ENCODE data around the gene PXDN. TPM values are rescaled to one million over a fixed set of nuclear protein-coding genes. Genes with fewer than 3 reads are reported as not detected.
A peak's percentile ranks its signal among the peaks of the same experiment; 100 is the strongest.

The PXDN gene
- total RNA-seq, 1 experiment from 2014 or later = 146 TPM

GRCh38 chr2:1591978-1592907 lies 152.1 kb downstream of the PXDN start (continued):
- TF ChIP-seq HMGXB4 (CRISPR knock-in tag; IDR thresholded peaks at IDR 0.05) = peak; percentile 90; the same call in 1 of the 2 replicates
- TF ChIP-seq SMAD4 (CRISPR knock-in tag; IDR thresholded peaks at IDR 0.05) = no peak
- TF ChIP-seq MLX (CRISPR knock-in tag; IDR thresholded peaks at IDR 0.05) = peak; percentile 14; the same call in 1 of the 2 replicates
- TF ChIP-seq ARID4B (CRISPR knock-in tag; IDR thresholded peaks at IDR 0.05; ENCODE audit: borderline replicate concordance) = no peak
- TF ChIP-seq NR1H2 (CRISPR knock-in tag; IDR thresholded peaks at IDR 0.05) = no peak
- no peak; the same call in 1 of the 2 replicates for TF ChIP-seq FOXP1 (CRISPR knock-in tag; IDR thresholded peaks at IDR 0.05; ENCODE audit: borderline replicate concordance)
- no peak for TF ChIP-seq ATF3 (CRISPR knock-in tag; conservative IDR thresholded peaks at IDR 0.05)
- no peak for TF ChIP-seq ZNF416 (CRISPR knock-in tag; IDR thresholded peaks at IDR 0.05)
- TF ChIP-seq EMX1 (CRISPR knock-in tag; IDR thresholded peaks at IDR 0.05) = no peak
- peak; percentile 32; the same call in 1 of the 2 replicates for TF ChIP-seq CTCF (IDR thresholded peaks at IDR 0.05)
- TF ChIP-seq CREB1 (CRISPR knock-in tag; IDR thresholded peaks at IDR 0.05) = no peak
- TF ChIP-seq SOX15 (CRISPR knock-in tag; IDR thresholded peaks at IDR 0.05) = no peak
- peak; percentile 61 for TF ChIP-seq FOXK1 (CRISPR knock-in tag; IDR thresholded peaks at IDR 0.05)
- TF ChIP-seq OVOL2 (CRISPR knock-in tag; IDR thresholded peaks at IDR 0.05; ENCODE audit: borderline replicate concordance) = no peak

- Mint-ChIP-seq H3K4me3 (no peak overlapping the region), H3K36me3 (no peaks in the 10 kb centered on the region; the same call in 1 of the 2 replicates), H3K27ac (peak overlapping the region; percentile 90), H3K27me3 (ENCODE audit: low read depth) (no peaks in the 10 kb centered on the region), H3K4me1 (peaks cover 30% of the 10 kb centered on the region), H3K9me3 (no peaks in the 10 kb centered on the region)
- no peak; the same call in 1 of the 2 replicates for ATAC-seq
- POLR2A ChIA-PET = interaction anchor here (0.8 to 1.3 kb wide), 2 partner anchors 34 to 244 kb away, joined by 3 to 4 read pairs; no protein-coding TSS in a partner anchor
- no peak for DNase-seq (ENCODE audit: low spot score)
- CTCF ChIA-PET = interaction anchor here (0.6 to 3.8 kb wide), 16 partner anchors 8 to 232 kb away, joined by 3 to 35 read pairs (median 4); no protein-coding TSS in a partner anchor
- TF ChIP-seq STAT6 (CRISPR knock-in tag; conservative IDR thresholded peaks at IDR 0.05; ENCODE audit: low read depth) = no peak
- TF ChIP-seq TCF7 (CRISPR knock-in tag; IDR thresholded peaks at IDR 0.05; ENCODE audit: low read depth) = no peak
- no peak for TF ChIP-seq ZNF263 (CRISPR knock-in tag; IDR thresholded peaks at IDR 0.05; ENCODE audit: low read depth)
These were observed 152.9 kb downstream of the PXDN start for GRCh38 chr2:1591461-1591770.
